ENCODE data around the gene CLPTM1.

- TF ChIP-seq CTCF (IDR thresholded peaks at IDR 0.05) (no peak), POLR2A (IDR thresholded peaks at IDR 0.05) (no peak)
Measured at GRCh38 chr19:44990459-44990858, 35.3 kb downstream of the CLPTM1 start.

Data from transverse colon (tissue), 3 donors.